GM12878 (cell line): ENCODE results near the gene TUBA8.
"Not testable (repeated sequence)": the region's sequence is repeated elsewhere in the genome, so short reads cannot be mapped to it uniquely, and the experiment has no call there.

ENCODE experiments used
- POLR2A ChIP-seq: IDR thresholded peaks from 2 replicates; pipeline ENCODE4 v1.6.1; 2011; ENCODE audit warnings: low read depth, mild to moderate bottlenecking, low read length
- TF ChIP-seq, protein P1 (sequence below), 3 experiments: IDR thresholded peaks in 2 of 3; conservative IDR thresholded peaks in 1 of 3; 2 replicates each; pipeline ENCODE4 v1.5.1; 2011; ENCODE audit warnings: low read depth in 3 of 3, low read length in 3 of 3, mild to moderate bottlenecking in 3 of 3, control low read depth in 2 of 3, moderate library complexity in 2 of 3, inconsistent platforms in 1 of 3, mixed read lengths in 1 of 3; ENCODE audit not compliant: control insufficient read depth in 2 of 3, insufficient read depth in 1 of 3; ENCODE audit errors: extremely low read depth in 1 of 3

DNA sequence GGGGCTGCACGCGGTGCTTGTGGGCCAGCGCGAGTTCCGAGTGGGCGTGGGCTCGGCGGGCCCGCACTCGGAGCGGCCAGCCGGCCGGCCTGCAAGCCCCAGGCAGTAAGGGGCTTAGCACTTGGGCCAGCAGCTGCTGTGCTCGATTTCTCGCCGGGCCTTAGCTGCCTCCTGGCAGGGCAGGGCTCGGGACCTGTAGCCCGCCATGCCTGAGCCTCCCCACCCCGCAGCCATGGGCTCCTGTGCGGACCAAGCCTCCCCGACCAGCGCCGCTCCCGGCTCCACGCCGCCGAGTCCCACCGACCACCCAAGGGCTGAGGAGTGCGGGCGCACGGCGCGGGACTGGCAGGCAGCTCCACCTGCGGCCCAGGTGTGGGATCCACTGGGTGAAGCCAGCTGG is 44.9 kb downstream of the TUBA8 start:
- TF ChIP-seq, protein P1, sequence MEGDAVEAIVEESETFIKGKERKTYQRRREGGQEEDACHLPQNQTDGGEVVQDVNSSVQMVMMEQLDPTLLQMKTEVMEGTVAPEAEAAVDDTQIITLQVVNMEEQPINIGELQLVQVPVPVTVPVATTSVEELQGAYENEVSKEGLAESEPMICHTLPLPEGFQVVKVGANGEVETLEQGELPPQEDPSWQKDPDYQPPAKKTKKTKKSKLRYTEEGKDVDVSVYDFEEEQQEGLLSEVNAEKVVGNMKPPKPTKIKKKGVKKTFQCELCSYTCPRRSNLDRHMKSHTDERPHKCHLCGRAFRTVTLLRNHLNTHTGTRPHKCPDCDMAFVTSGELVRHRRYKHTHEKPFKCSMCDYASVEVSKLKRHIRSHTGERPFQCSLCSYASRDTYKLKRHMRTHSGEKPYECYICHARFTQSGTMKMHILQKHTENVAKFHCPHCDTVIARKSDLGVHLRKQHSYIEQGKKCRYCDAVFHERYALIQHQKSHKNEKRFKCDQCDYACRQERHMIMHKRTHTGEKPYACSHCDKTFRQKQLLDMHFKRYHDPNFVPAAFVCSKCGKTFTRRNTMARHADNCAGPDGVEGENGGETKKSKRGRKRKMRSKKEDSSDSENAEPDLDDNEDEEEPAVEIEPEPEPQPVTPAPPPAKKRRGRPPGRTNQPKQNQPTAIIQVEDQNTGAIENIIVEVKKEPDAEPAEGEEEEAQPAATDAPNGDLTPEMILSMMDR (IDR thresholded peaks at IDR 0.05 in 2 of 3, conservative IDR thresholded peaks at IDR 0.05 in 1 of 3; ENCODE audit: control insufficient read depth in 2 of 3, extremely low read depth in 1 of 3, insufficient read depth in 1 of 3, low read depth in 3 of 3, low read length in 3 of 3), result not testable (repeated sequence)
- not testable (repeated sequence) for TF ChIP-seq POLR2A
